GM12878 (cell line): Measurements from ENCODE around the gene HID1. TPM values are rescaled to one million over a fixed set of nuclear protein-coding genes. Genes with fewer than 3 reads are reported as not detected.

Experiments
- ATAC-seq: fragments of 200-7000 bp; cut with Tn5 transposase; 3 replicates; pipeline ENCODE4 v1.9.1; 2020; ENCODE audit warnings: mild to moderate bottlenecking, moderate library complexity
- BruUV-seq: library from RNA; stranded (reverse); fragments of 400-500 nt; replicated peaks from 2 replicates; lab custom pipeline; 2021; lab: Mats Ljungman, UMichigan
- CTCF ChIA-PET: fragments of 300-600 bp; sonication (Branson Sonifier 250); formaldehyde crosslinking; extraction: SDS; loops from one replicate; lab custom pipeline; 2021; ENCODE audit warnings: inconsistent platforms; lab: Yijun Ruan, JAX
- POLR2A ChIA-PET: fragments of 350-600 bp; formaldehyde crosslinking; extraction: SDS; loops from one replicate; lab custom pipeline; 2021; ENCODE audit warnings: inconsistent platforms; lab: Charles Lee
- RAD21 ChIA-PET: fragments of 300-600 bp; sonication (Branson Sonifier 250); formaldehyde crosslinking; loops from one replicate; lab custom pipeline; 2023; ENCODE audit warnings: antibody characterized with exemption; ENCODE audit not compliant: unreplicated experiment; lab: Charles Lee
- SMC1A ChIA-PET: fragments of 300-600 bp; sonication (Branson Sonifier 250); formaldehyde crosslinking; loops from one replicate; lab custom pipeline; 2023; ENCODE audit not compliant: unreplicated experiment, uncharacterized antibody; lab: Charles Lee
- DNase-seq: peaks from one replicate; pipeline ENCODE4 v3.0.0-alpha.2; 2011; ENCODE audit warnings: low read depth, low spot score
- FAIRE-seq: peaks from 3 replicates; lab custom pipeline; 2011; peaks lifted over from hg19 to GRCh38; lab: Jason Lieb, UNC
- H2AFZ ChIP-seq: 2 replicates; pipeline ENCODE4 v1.6.0; 2011; ENCODE audit warnings: low read depth, low read length, control low read depth; ENCODE audit not compliant: control insufficient read depth
- H3K27ac ChIP-seq: 2 replicates; pipeline ENCODE4 v1.5.1; 2011; ENCODE audit warnings: control low read depth; ENCODE audit not compliant: control insufficient read depth, insufficient read depth
- H3K27me3 ChIP-seq, 2 experiments: replicated peaks in 1 of 2; 2 replicates each; pipeline versions ENCODE4 v1.6.0 to v1.6.1; 2011; ENCODE audit warnings: low read length in 1 of 2; ENCODE audit not compliant: control insufficient read depth in 2 of 2, insufficient read depth in 2 of 2
- H3K36me3 ChIP-seq, 2 experiments: 2 replicates each; pipeline ENCODE4 v1.5.1; 2011; ENCODE audit warnings: low read length in 1 of 2; ENCODE audit not compliant: control insufficient read depth in 2 of 2, insufficient read depth in 2 of 2
- H3K4me1 ChIP-seq: 2 replicates; pipeline ENCODE4 v1.6.1; 2011; ENCODE audit warnings: mild to moderate bottlenecking, low read length, moderate library complexity, mixed read lengths; ENCODE audit not compliant: control insufficient read depth, insufficient read depth
- H3K4me2 ChIP-seq: 2 replicates; pipeline ENCODE4 v1.6.0; 2011; ENCODE audit warnings: control low read depth; ENCODE audit not compliant: control insufficient read depth, insufficient read depth
- H3K4me3 ChIP-seq: fragments of 200-600 bp; sonication (generic); 2 replicates; pipeline ENCODE4 v1.5.1; 2016
- H3K79me2 ChIP-seq: 2 replicates; pipeline ENCODE4 v1.6.0; 2011; ENCODE audit warnings: low read length; ENCODE audit not compliant: control insufficient read depth, insufficient read depth
- H3K9ac ChIP-seq: 2 replicates; pipeline ENCODE4 v1.8.0; 2011; ENCODE audit warnings: low read length, control low read depth, mixed read lengths; ENCODE audit not compliant: control insufficient read depth, insufficient read depth
- H3K9me3 ChIP-seq: replicated peaks from 3 replicates; pipeline ENCODE4 v1.5.1; 2011; ENCODE audit warnings: mild to moderate bottlenecking, low read length; ENCODE audit not compliant: control insufficient read depth, insufficient read depth
- H4K20me1 ChIP-seq: 2 replicates; pipeline ENCODE4 v1.6.0; 2011; ENCODE audit not compliant: control insufficient read depth, insufficient read depth
- CHD1 ChIP-seq: IDR thresholded peaks from 2 replicates; pipeline ENCODE4 v1.6.1; 2012; ENCODE audit warnings: low read depth, low read length, improper control_type of control experiment
- DPF2 ChIP-seq: fragments of 450-650 bp; IDR thresholded peaks from 2 replicates; pipeline ENCODE4 v1.6.1; 2017; ENCODE audit warnings: mild to moderate bottlenecking
- EGR1 ChIP-seq, 2 experiments: IDR thresholded peaks; 1 replicate in 1 of 2; 2 replicates in 1 of 2; pipeline ENCODE4 v1.6.1; 2011 to 2012; ENCODE audit warnings: low read depth in 2 of 2, low read length in 2 of 2, borderline replicate concordance in 1 of 2, mild to moderate bottlenecking in 1 of 2, moderate library complexity in 1 of 2
- FOS ChIP-seq: IDR thresholded peaks from 3 replicates; pipeline ENCODE4 v1.6.1; 2011; ENCODE audit warnings: borderline replicate concordance; ENCODE audit not compliant: insufficient read length; ENCODE audit errors: extremely low read depth
- IRF5 ChIP-seq: fragments of 450-650 bp; IDR thresholded peaks from 2 replicates; pipeline ENCODE4 v1.6.1; 2017; ENCODE audit warnings: borderline replicate concordance
- POLR2A ChIP-seq: IDR thresholded peaks from 2 replicates; pipeline ENCODE4 v1.6.1; 2011; ENCODE audit warnings: low read depth, mild to moderate bottlenecking, low read length
- REST ChIP-seq: IDR thresholded peaks from 2 replicates; pipeline ENCODE4 v1.6.1; 2012; ENCODE audit warnings: mild to moderate bottlenecking, low read depth, low read length
- STAT3 ChIP-seq: IDR thresholded peaks from 2 replicates; pipeline ENCODE4 v1.6.1; 2011; ENCODE audit warnings: low read depth, low read length, improper control_type of control experiment
- TBL1XR1 ChIP-seq: IDR thresholded peaks from 2 replicates; pipeline ENCODE4 v1.6.1; 2012; ENCODE audit warnings: low read depth, low read length, improper control_type of control experiment
- TCF7 ChIP-seq: IDR thresholded peaks from 2 replicates; pipeline ENCODE4 v1.6.1; 2014; ENCODE audit warnings: antibody characterized with exemption, borderline replicate concordance
- ZBTB33 ChIP-seq: fragments of 450-650 bp; IDR thresholded peaks from 2 replicates; pipeline ENCODE4 v1.6.1; 2017; ENCODE audit warnings: mild to moderate bottlenecking
- WGBS: methylation state at CpG from one replicate; pipeline ENCODE4 v1.1.6; 2016; ENCODE audit warnings: low lambda C conversion rate; ENCODE audit not compliant: insufficient replicate concordance, insufficient coverage; ENCODE audit errors: missing lambda C conversion rate; 5-methylcytosine and 5-hydroxymethylcytosine counted together
- in situ Hi-C: fragments of 300-500 bp; cut with MboI; formaldehyde crosslinking; loops from 9 replicates; pipeline ENCODE4 v1.14.3; 2018; ENCODE audit warnings: mixed read lengths
- intact Hi-C: fragments of 100-400 bp; cut with micrococcal nuclease; formaldehyde crosslinking; loops from one replicate; pipeline ENCODE4 v1.14.2; 2022; ENCODE audit not compliant: unreplicated experiment
- polyA plus RNA-seq, 11 experiments: library from polyadenylated mRNA; depleted of rRNA in 4 of 11; unstranded in 6 of 11; stranded (reverse) in 5 of 11; fragments of >200 nt; fragmentation: Nextera tagmentation in 4 of 11; fragmentation: Illumina TruSeq in 1 of 11; extraction: Ambion mirVana in 4 of 11; extraction: Trizol in 1 of 11; gene quantifications; 1 replicate in 1 of 11; 2 replicates in 10 of 11; pipeline versions ENCODE4 v1.2.1 to v1.2.3, GENCODE V29; 2011 to 2016; ENCODE audit warnings: inconsistent platforms in 2 of 11, missing spikeins in 2 of 11, low read depth in 1 of 11
- total RNA-seq, 4 experiments: library from RNA; depleted of rRNA in 3 of 4; stranded (reverse); fragments of >200 nt in 3 of 4; fragmentation: Illumina TruSeq in 1 of 4; extraction: Trizol in 1 of 4; gene quantifications; 2 replicates each; pipeline versions ENCODE4 v1.2.1 to v1.2.3, GENCODE V29; 2013 to 2021

The HID1 gene
- total and polyA plus RNA-seq, 10 of the 15 experiments (the other 5 are each of a cell fraction or from before 2014, with no cell fraction given) = 0.04 to 0.77 (median 0.32) TPM; not detected in 2

GRCh38 chr17:74947041-74947754 lies 25.4 kb downstream of the HID1 start (continued):
- TF ChIP-seq TCF7 = no peak
- TF ChIP-seq TBL1XR1 = no peak
- no peak for TF ChIP-seq FOS

GRCh38 chr17:74946641-74947040 lies 25.9 kb downstream of the HID1 start:
- H3K4me1 ChIP-seq = peaks cover 6% of the 10 kb centered on the region; the same call in 1 of the 2 replicates
- WGBS = 73% methylated on average over 13 of the region's 14 CpGs
- ChIA-PET POLR2A (no interaction called here), CTCF (interaction anchor here (1.4 to 3.4 kb wide), 4 partner anchors 11 to 81 kb away, joined by 3 to 21 read pairs (median 11); no protein-coding TSS in a partner anchor), SMC1A (interaction anchor here (1.3 to 2.7 kb wide), 2 partner anchors 9 to 14 kb away, joined by 5 to 13 read pairs; no protein-coding TSS in a partner anchor), RAD21 (interaction anchor here (0.6 to 1.0 kb wide), 3 partner anchors 11 to 230 kb away, joined by 3 read pairs; no protein-coding TSS in a partner anchor)
- FAIRE-seq (no peak), ATAC-seq (no peak), DNase-seq (no peak)
- no peaks in the 10 kb centered on the region for H3K27me3 ChIP-seq
- H3K36me3 ChIP-seq = no peaks in the 10 kb centered on the region
- no peaks in the 10 kb centered on the region for H4K20me1 ChIP-seq
- no peak overlapping the region for H3K4me3 ChIP-seq
- no peaks in the 10 kb centered on the region for H3K9me3 ChIP-seq
- H3K9ac ChIP-seq = no peak overlapping the region
- no peak overlapping the region for H3K4me2 ChIP-seq
- H2AFZ ChIP-seq = no peak overlapping the region
- TF ChIP-seq DPF2 = no peak
- TF ChIP-seq STAT3 = no peak
- TF ChIP-seq EGR1 (IDR thresholded peaks at IDR 0.05; ENCODE audit: borderline replicate concordance in 1 of 2, low read depth in 2 of 2, low read length in 2 of 2) = no peak
- no peak for TF ChIP-seq ZBTB33
- TF ChIP-seq POLR2A = no peak
- no peak for TF ChIP-seq CHD1
- no peak for TF ChIP-seq IRF5
- TF ChIP-seq REST = no peak
- BruUV-seq = no TSS peak
- no peaks in the 10 kb centered on the region for H3K79me2 ChIP-seq
- intact Hi-C loops = no loop called here
- no peak overlapping the region for H3K27ac ChIP-seq
- in situ Hi-C loops = no loop called here
